Measurements from ENCODE around the gene CDS2. TPM values are rescaled to one million over a fixed set of nuclear protein-coding genes. Genes with fewer than 3 reads are reported as not detected.

CDS2 gene
- polyA plus RNA-seq, 1 donor, result 19.3 TPM

- DNase-seq, result no peak
Observed at GRCh38 chr20:5181958-5182357, 55.1 kb downstream of the CDS2 start.

GRCh38 chr20:5182615-5183254, 55.9 kb downstream of the CDS2 start:
- no peak for DNase-seq

- DNase-seq, result no peak
Observed at GRCh38 chr20:5183731-5184474, 57.1 kb downstream of the CDS2 start.

GRCh38 chr20:5184684-5185083, 57.9 kb downstream of the CDS2 start:
- no peak for DNase-seq

- DNase-seq, result no peak
Observed at GRCh38 chr20:5187122-5187521, 60.3 kb downstream of the CDS2 start.

GRCh38 chr20:5188736-5189135, 61.9 kb downstream of the CDS2 start:
- no peak for DNase-seq

- no peak for DNase-seq
Observed at GRCh38 chr20:5189917-5190316, 63.1 kb downstream of the CDS2 start.

GRCh38 chr20:5190444-5190843, 63.6 kb downstream of the CDS2 start:
- DNase-seq, result no peak

- peak; percentile 63 for DNase-seq
Observed at GRCh38 chr20:5191829-5192569, 65.2 kb downstream of the CDS2 start.

GRCh38 chr20:5192570-5193431, 66.0 kb downstream of the CDS2 start:
- DNase-seq, result no peak

GRCh38 chr20:5195655-5196054, 68.8 kb downstream of the CDS2 start:
- DNase-seq, result no peak

GRCh38 chr20:5196149-5196548, 69.3 kb downstream of the CDS2 start:
- no peak for DNase-seq

GRCh38 chr20:5197270-5197827, 70.5 kb downstream of the CDS2 start:
- DNase-seq, result no peak

- DNase-seq, result no peak
Observed at GRCh38 chr20:5197847-5198650, 71.2 kb downstream of the CDS2 start.

GRCh38 chr20:5198651-5198924, 71.8 kb downstream of the CDS2 start:
- DNase-seq, result no peak

GRCh38 chr20:5203380-5203779, 76.6 kb downstream of the CDS2 start:
- DNase-seq, result no peak

GRCh38 chr20:5205348-5206210, 78.8 kb downstream of the CDS2 start:
- DNase-seq, result peak; percentile 66

- DNase-seq, result no peak
Observed at GRCh38 chr20:5207138-5207537, 80.3 kb downstream of the CDS2 start.

GRCh38 chr20:5211803-5212714, 85.3 kb downstream of the CDS2 start:
- no peak for DNase-seq
